NB4 (cell line): ENCODE data around the gene INCENP.

Source experiments
- DNase-seq: peaks from one replicate; pipeline ENCODE4 v3.0.0; 2010; ENCODE audit warnings: low read depth
- H3K4me3 ChIP-seq: one replicate; pipeline ENCODE4 v1.5.1; 2011; ENCODE audit warnings: mild to moderate bottlenecking, low read depth, low read length, moderate library complexity
- CTCF ChIP-seq: IDR thresholded peaks from one replicate; pipeline ENCODE4 v1.5.1; 2012; ENCODE audit warnings: low read depth, low read length
- MAX ChIP-seq: IDR thresholded peaks from 2 replicates; pipeline ENCODE4 v1.6.1; 2011; ENCODE audit warnings: low read depth, low read length
- MYC ChIP-seq: IDR thresholded peaks from 2 replicates; pipeline ENCODE4 v1.6.1; 2011; ENCODE audit warnings: low read depth, low read length
- POLR2A ChIP-seq: IDR thresholded peaks from 2 replicates; pipeline ENCODE4 v1.6.1; 2011; ENCODE audit warnings: mild to moderate bottlenecking; ENCODE audit not compliant: insufficient read length; ENCODE audit errors: extremely low read depth

The INCENP gene

GRCh38 chr11:62157603-62158002, 33.8 kb downstream of the INCENP start:
- no peak for DNase-seq
- TF ChIP-seq POLR2A = no peak
- TF ChIP-seq CTCF = no peak
- TF ChIP-seq MYC = no peak
- TF ChIP-seq MAX = no peak
- H3K4me3 ChIP-seq = no peak overlapping the region

DNA sequence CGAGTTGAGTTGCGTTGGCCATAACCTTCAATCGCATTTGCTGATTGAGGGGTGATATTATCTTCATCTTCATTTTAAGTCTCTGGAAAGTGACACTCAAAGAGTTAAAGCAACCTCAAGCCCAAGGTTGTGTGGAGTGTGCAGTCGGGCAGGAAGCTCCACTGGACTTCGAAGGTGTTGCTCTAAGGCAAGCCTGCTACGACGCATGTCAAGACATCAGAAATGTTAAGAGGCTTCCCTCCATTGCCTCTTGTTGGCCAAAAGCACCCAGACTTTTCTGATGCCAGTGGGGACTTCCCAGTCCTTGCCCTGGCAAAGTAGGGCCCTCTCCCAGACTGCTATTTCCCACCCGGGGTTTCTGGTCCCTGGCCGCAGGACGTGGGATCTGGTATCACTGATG, 42.6 kb downstream of the INCENP start:
- no peak for TF ChIP-seq CTCF
- no peak for TF ChIP-seq MYC
- TF ChIP-seq MAX = no peak
- no peak for TF ChIP-seq POLR2A
- H3K4me3 ChIP-seq = no peak overlapping the region
- DNase-seq = no peak

- no peak overlapping the region for H3K4me3 ChIP-seq
- no peak for TF ChIP-seq POLR2A
- TF ChIP-seq MAX = no peak
- TF ChIP-seq CTCF = no peak
- no peak for TF ChIP-seq MYC
- DNase-seq = no peak
These were observed 45.6 kb downstream of the INCENP start for GRCh38 chr11:62169448-62169847.

DNA sequence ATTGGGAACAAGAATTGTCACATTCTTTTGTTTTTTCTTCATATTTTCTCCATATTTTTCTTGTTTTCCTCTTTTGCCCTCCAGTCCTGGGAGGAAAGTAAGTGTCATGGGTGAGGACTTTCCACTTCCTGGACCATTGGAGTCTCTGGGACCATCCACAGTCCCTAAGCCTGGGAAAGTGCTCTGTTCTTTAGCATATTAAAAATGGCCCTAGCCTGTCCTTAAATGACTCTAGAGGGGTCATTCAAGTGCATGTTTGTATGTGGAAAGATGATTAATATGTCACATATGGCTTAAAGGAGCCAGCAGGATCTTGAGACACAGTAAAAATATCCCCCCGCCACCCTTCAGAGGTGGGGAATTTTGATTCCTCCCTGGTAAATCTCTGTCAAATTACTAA, 46.1 kb downstream of the INCENP start:
- TF ChIP-seq MYC (no peak), MAX (no peak), CTCF (no peak), POLR2A (no peak)
- DNase-seq = no peak

GRCh38 chr11:62171261-62171723, 47.5 kb downstream of the INCENP start:
- no peak overlapping the region for H3K4me3 ChIP-seq
- TF ChIP-seq POLR2A = no peak
- TF ChIP-seq MYC = peak; percentile 35; the same call in 1 of the 2 replicates
- peak; percentile 68 for TF ChIP-seq CTCF
- TF ChIP-seq MAX = peak; percentile 45; the same call in 1 of the 2 replicates

More for the DNA sequence above, 46.1 kb downstream of the INCENP start:
- H3K4me3 ChIP-seq = no peak overlapping the region

More at GRCh38 chr11:62171261-62171723, 47.5 kb downstream of the INCENP start:
- peak; percentile 89 for DNase-seq
